GM19099 (cell line): Measurements from ENCODE around the gene KCTD11.
A peak's percentile ranks its signal among the peaks of the same experiment; 100 is the strongest.

Experiments used
- POLR2A ChIP-seq: IDR thresholded peaks from 3 replicates; pipeline ENCODE4 v1.6.1; 2011; ENCODE audit warnings: low read depth; ENCODE audit not compliant: insufficient read length; ENCODE audit errors: extremely low read depth

KCTD11 gene

GRCh38 chr17:7351665-7352502 lies at the start of gene KCTD11:
Gene KCTD11 (plus strand): TSS chr17:7352162.
- TF ChIP-seq POLR2A: peak; percentile 55

- TF ChIP-seq POLR2A: no peak
Measured at GRCh38 chr17:7304179-7304578, 47.8 kb upstream of the KCTD11 start.

- TF ChIP-seq POLR2A: peak; percentile 77
Measured at GRCh38 chr17:7306911-7307685, 44.9 kb upstream of the KCTD11 start, which contains the start of gene EIF5A. Gene EIF5A (plus strand): TSS chr17:7307628. CDS start chr17:7309636, 2,008 bp downstream.

GRCh38 chr17:7307686-7308624 lies 44.0 kb upstream of the KCTD11 start:
- no peak for TF ChIP-seq POLR2A

- peak; percentile 64 for TF ChIP-seq POLR2A
Measured at GRCh38 chr17:7308625-7309433, 43.1 kb upstream of the KCTD11 start.

GRCh38 chr17:7309628-7310027 lies 42.3 kb upstream of the KCTD11 start:
- no peak for TF ChIP-seq POLR2A

GRCh38 chr17:7311110-7311705 lies 40.8 kb upstream of the KCTD11 start:
- no peak for TF ChIP-seq POLR2A

- peak; percentile 4 for TF ChIP-seq POLR2A
Measured at GRCh38 chr17:7312432-7313087, 39.4 kb upstream of the KCTD11 start.

GRCh38 chr17:7313088-7313889 lies 38.7 kb upstream of the KCTD11 start:
- no peak for TF ChIP-seq POLR2A

GRCh38 chr17:7313890-7314718 lies 37.9 kb upstream of the KCTD11 start:
- TF ChIP-seq POLR2A: no peak
